Activated naive CD8-positive, alpha-beta T cell treated with anti-CD3 and anti-CD28 coated beads, Interleukin-2, amount 10 ng/mL, durations not matched to agents 7 days and 5 days (primary cell): ENCODE measurements around the gene ZNF526. TPM values are rescaled to one million over a fixed set of nuclear protein-coding genes. Genes with fewer than 3 reads are reported as not detected.

Experiments used
- total RNA-seq, 2 experiments: library from RNA; stranded (reverse); gene quantifications; one replicate each; pipeline ENCODE4 v1.2.3, GENCODE V29; 2021

The ZNF526 gene
- total RNA-seq, 2 experiments from 2014 or later, result 19.6 to 20.6 TPM

Other genes starting within 250 kb of the ZNF526 start
- gene ATP1A3, start 226.1 kb upstream of the ZNF526 start, total RNA-seq, result 1 to 10 TPM; 4.5 to 7.1 TPM
- under 1 TPM; 0.44 to 0.79 TPM for gene GRIK5, start 150.1 kb upstream of the ZNF526 start, total RNA-seq
- gene ZNF574, start 144.1 kb upstream of the ZNF526 start, total RNA-seq, result 10 to 100 TPM; 17.6 to 18.9 TPM
- gene POU2F2, start 87.9 kb upstream of the ZNF526 start, total RNA-seq, result 10 to 100 TPM; 33.0 to 33.9 TPM
- gene DEDD2, start 2.6 kb upstream of the ZNF526 start, total RNA-seq, result 10 to 100 TPM; 41.3 to 42.2 TPM
- gene GSK3A, start 22.3 kb downstream of the ZNF526 start, total RNA-seq, result 10 to 100 TPM; 41.0 to 42.2 TPM
- gene ERF, start 34.8 kb downstream of the ZNF526 start, total RNA-seq, result 10 to 100 TPM; 51.1 to 57.5 TPM
- 10 to 100 TPM; 84.4 to 92.2 TPM for gene CIC, start 48.9 kb downstream of the ZNF526 start, total RNA-seq
- gene PRR19, start 81.8 kb downstream of the ZNF526 start, total RNA-seq, result under 1 TPM in 1 of 2 experiments, not detected in 1; 0.57 TPM
- 10 to 100 TPM; 36.2 to 41.1 TPM for gene PAFAH1B3, start 82.3 kb downstream of the ZNF526 start, total RNA-seq
- gene TMEM145, start 93.0 kb downstream of the ZNF526 start, total RNA-seq, result under 1 TPM; 0.54 to 0.94 TPM
- 1 to 10 TPM; 8.5 to 9.3 TPM for gene MEGF8, start 105.3 kb downstream of the ZNF526 start, total RNA-seq
- gene CNFN, start 170.0 kb downstream of the ZNF526 start, total RNA-seq, result not detected
- gene LIPE, start 207.1 kb downstream of the ZNF526 start, total RNA-seq, result 10 to 100 TPM; 34.6 to 35.1 TPM
- gene CXCL17, start 222.6 kb downstream of the ZNF526 start, total RNA-seq, result not detected